ENCODE data around the gene ALDOC. TPM values are rescaled to one million over a fixed set of nuclear protein-coding genes. Genes with fewer than 3 reads are reported as not detected.

Gene ALDOC
- total RNA-seq, 1 donor from 2014 or later, result 24.8 TPM

GRCh38 chr17:28550858-28551257, 25.8 kb downstream of the ALDOC start:
- Histone ChIP-seq H3K36me3 (peaks cover 22 to 30% of the 10 kb centered on the region in 2 donors), H3K4me1 (peaks cover 3 to 11% of the 10 kb centered on the region in 2 donors), H3K4me3 (no peak overlapping the region), H3K27ac (no peak overlapping the region), H3K9me3 (no peaks in the 10 kb centered on the region), H3K27me3 (no peaks in the 10 kb centered on the region)
- intact Hi-C loops (cut with DNase I), result no loop called here
- no peak for DNase-seq (ENCODE audit: low spot score in 2 of 2)
- no peak for TF ChIP-seq CTCF (IDR thresholded peaks at IDR 0.05)

- Histone ChIP-seq H3K4me3 (no peak overlapping the region), H3K27ac (no peak overlapping the region), H3K9me3 (no peaks in the 10 kb centered on the region), H3K36me3 (peaks cover 9 to 17% of the 10 kb centered on the region in 2 donors), H3K4me1 (peaks cover 3 to 11% of the 10 kb centered on the region in 2 donors), H3K27me3 (no peaks in the 10 kb centered on the region)
- DNase-seq (ENCODE audit: low spot score in 2 of 2), result no peak
- TF ChIP-seq CTCF (IDR thresholded peaks at IDR 0.05), result no peak
- intact Hi-C loops (cut with DNase I), result loop anchor here (2.0 kb wide), 1 partner anchor 63 kb away; no protein-coding TSS in a partner anchor
Observed at GRCh38 chr17:28549236-28550132, 27.2 kb downstream of the ALDOC start.

DNA sequence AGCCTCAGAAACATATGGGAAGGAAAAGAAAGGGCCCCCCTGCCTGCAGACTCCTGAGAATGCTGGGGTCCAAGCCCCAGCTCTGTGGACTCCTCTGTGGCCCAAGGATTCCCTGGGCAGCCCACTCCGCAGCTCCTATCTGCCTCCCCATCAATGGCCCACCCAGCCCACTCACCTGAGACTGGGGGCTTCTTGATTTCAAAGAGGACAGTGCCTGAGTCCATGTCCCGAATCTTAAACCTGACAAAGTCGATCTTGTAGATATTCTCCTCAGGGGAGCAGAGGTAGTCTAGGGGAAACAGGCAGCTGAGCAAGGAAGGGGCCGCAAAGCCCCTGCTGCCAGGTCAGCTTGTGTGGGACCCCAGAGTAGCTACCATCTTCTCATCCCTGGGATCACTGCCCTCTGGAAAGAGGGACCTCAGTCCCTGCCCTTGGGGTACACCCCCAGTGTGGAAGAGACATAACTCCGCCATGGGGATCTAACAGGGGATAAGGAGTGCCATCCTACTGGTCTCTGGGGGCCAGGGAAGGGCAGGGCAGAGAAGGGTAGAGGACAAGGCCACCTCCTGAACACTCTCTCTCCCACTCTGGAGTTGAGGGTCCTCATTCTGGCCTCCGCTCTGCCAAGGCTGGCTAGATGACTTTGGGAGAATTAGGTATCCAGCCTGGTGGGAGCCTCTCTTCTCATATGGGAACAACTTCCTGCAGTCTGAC, 28.1 kb downstream of the ALDOC start:
- no peak for TF ChIP-seq CTCF (IDR thresholded peaks at IDR 0.05)
- Histone ChIP-seq H3K9me3 (no peaks in the 10 kb centered on the region), H3K36me3 (peaks cover 0 to 8% of the 10 kb centered on the region in 2 donors), H3K4me3 (no peak overlapping the region), H3K27me3 (no peaks in the 10 kb centered on the region), H3K27ac (no peak overlapping the region), H3K4me1 (peaks cover 3 to 11% of the 10 kb centered on the region in 2 donors)
- no peak for DNase-seq (ENCODE audit: low spot score in 2 of 2)
- intact Hi-C loops (cut with DNase I), result loop anchor here (2.0 kb wide), 1 partner anchor 64 kb away; no protein-coding TSS in a partner anchor

GRCh38 chr17:28547623-28548416, 28.9 kb downstream of the ALDOC start:
- Histone ChIP-seq H3K9me3 (no peaks in the 10 kb centered on the region), H3K27me3 (no peaks in the 10 kb centered on the region), H3K4me1 (peaks cover 3 to 11% of the 10 kb centered on the region in 2 donors), H3K4me3 (no peak overlapping the region), H3K36me3 (peaks cover 0 to 8% of the 10 kb centered on the region in 2 donors), H3K27ac (no peak overlapping the region)
- intact Hi-C loops (cut with DNase I), result loop anchor here (2.0 kb wide), 1 partner anchor 65 kb away; no protein-coding TSS in a partner anchor
- peak in 1 of 2 donors; percentile 83 for DNase-seq (ENCODE audit: low spot score in 2 of 2)
- peak; percentile 63 to 89 (median 86) for TF ChIP-seq CTCF (IDR thresholded peaks at IDR 0.05)

DNA sequence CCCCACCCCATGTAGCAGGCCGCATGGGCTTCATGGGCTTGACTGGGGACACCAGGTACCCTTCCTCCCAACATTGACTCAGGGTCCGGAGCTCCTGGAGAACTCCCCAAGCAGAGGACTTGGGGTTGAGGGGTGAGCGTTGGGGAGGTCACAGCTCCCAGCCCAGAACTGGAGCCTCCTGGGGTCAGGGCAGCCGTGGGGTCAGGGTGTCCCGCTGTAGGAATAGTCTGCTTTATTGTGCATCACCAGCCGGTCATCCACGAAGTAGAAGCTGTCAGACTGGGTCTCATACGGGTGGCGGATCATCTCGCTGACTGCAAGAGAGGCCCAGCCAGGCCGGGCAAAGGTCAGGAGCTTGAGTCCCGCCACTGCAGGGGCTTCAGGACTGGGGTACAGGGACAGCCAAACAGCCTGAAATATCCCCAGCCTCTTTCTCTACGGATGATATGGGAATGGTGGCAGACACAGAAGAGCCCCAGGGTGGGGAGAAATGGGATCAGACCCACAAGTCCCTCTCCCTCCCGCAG, 29.5 kb downstream of the ALDOC start:
- no peaks in the 10 kb centered on the region for H3K9me3 ChIP-seq
- H3K36me3 ChIP-seq, result peaks cover 0 to 8% of the 10 kb centered on the region in 2 donors
- H3K4me3 ChIP-seq, result no peak overlapping the region
- DNase-seq (ENCODE audit: low spot score in 2 of 2), result no peak
- no peaks in the 10 kb centered on the region for H3K27me3 ChIP-seq
- peaks cover 3 to 8% of the 10 kb centered on the region in 2 donors for H3K4me1 ChIP-seq
- H3K27ac ChIP-seq, result no peak overlapping the region
- TF ChIP-seq CTCF (IDR thresholded peaks at IDR 0.05), result no peak
- intact Hi-C loops (cut with DNase I), result no loop called here

Data from ascending aorta (tissue), 2 donors.